Measurements from ENCODE around the gene PAGE3. TPM values are rescaled to one million over a fixed set of nuclear protein-coding genes. Genes with fewer than 3 reads are reported as not detected.

PAGE3 gene
- total RNA-seq (not detected), polyA plus RNA-seq (not detected)
- long read RNA-seq, donor 1: 0 reads
- long read RNA-seq, donor 2: 0 reads
- long read RNA-seq, donor 3: 0 reads
- long read RNA-seq, donor 4: 0 reads
- long read RNA-seq, donor 5: 0 reads
- long read RNA-seq, donor 6: 0 reads
- long read RNA-seq, donor 7: 0 reads
- long read RNA-seq, donor 8: 0 reads
- long read RNA-seq, donor 9: 0 reads
- long read RNA-seq, donor 10: 0 reads

GRCh38 chrX:55264816-55265215, at the start of gene PAGE3:
TSS of gene PAGE3 (minus strand) at chrX:55264916. CDS start at chrX:55263903, 1,013 bp downstream.
- Histone ChIP-seq H3K27me3 (ENCODE audit: control insufficient read depth in 2 of 2, insufficient read depth in 1 of 2, low read length in 1 of 2) (no peaks in the 10 kb centered on the region), H3K9me3 (ENCODE audit: control insufficient read depth in 2 of 2, insufficient read depth in 1 of 2, low read length in 1 of 2) (no peaks in the 10 kb centered on the region), H3K4me3 (ENCODE audit: low read length in 2 of 2) (no peak within 1 kb of the TSS), H3K27ac (ENCODE audit: low read depth in 1 of 2, low read length in 1 of 2) (no peak within 1 kb of the TSS), H3K4me1 (ENCODE audit: control insufficient read depth in 2 of 2, insufficient read depth in 2 of 2, low read length in 2 of 2) (no peaks in the 10 kb centered on the region), H3K36me3 (ENCODE audit: control insufficient read depth in 2 of 2, insufficient read depth in 2 of 2, low read length in 1 of 2) (no peaks in the 10 kb centered on the region)
- no peak for DNase-seq (ENCODE audit: low read depth in 6 of 9, low spot score in 9 of 9)
- 93% methylated on average over 5 of the region's 5 CpGs for WGBS

GRCh38 chrX:55312655-55313054, 47.9 kb upstream of the PAGE3 start:
- Histone ChIP-seq H3K27ac (ENCODE audit: low read depth in 1 of 2, low read length in 1 of 2) (no peak overlapping the region), H3K4me3 (ENCODE audit: low read length in 2 of 2) (no peak overlapping the region), H3K9me3 (ENCODE audit: control insufficient read depth in 2 of 2, insufficient read depth in 1 of 2, low read length in 1 of 2) (no peaks in the 10 kb centered on the region), H3K36me3 (ENCODE audit: control insufficient read depth in 2 of 2, insufficient read depth in 2 of 2, low read length in 1 of 2) (no peaks in the 10 kb centered on the region), H3K27me3 (ENCODE audit: control insufficient read depth in 2 of 2, insufficient read depth in 1 of 2, low read length in 1 of 2) (no peaks in the 10 kb centered on the region), H3K4me1 (ENCODE audit: control insufficient read depth in 2 of 2, insufficient read depth in 2 of 2, low read length in 2 of 2) (no peaks in the 10 kb centered on the region)
- DNase-seq (ENCODE audit: low read depth in 6 of 9, low spot score in 9 of 9): no peak

- Histone ChIP-seq H3K4me3 (ENCODE audit: low read length in 2 of 2) (no peak overlapping the region), H3K27ac (ENCODE audit: low read depth in 1 of 2, low read length in 1 of 2) (no peak overlapping the region), H3K36me3 (ENCODE audit: control insufficient read depth in 2 of 2, insufficient read depth in 2 of 2, low read length in 1 of 2) (no peaks in the 10 kb centered on the region), H3K9me3 (ENCODE audit: control insufficient read depth in 2 of 2, insufficient read depth in 1 of 2, low read length in 1 of 2) (no peaks in the 10 kb centered on the region), H3K27me3 (ENCODE audit: control insufficient read depth in 2 of 2, insufficient read depth in 1 of 2, low read length in 1 of 2) (no peaks in the 10 kb centered on the region), H3K4me1 (ENCODE audit: control insufficient read depth in 2 of 2, insufficient read depth in 2 of 2, low read length in 2 of 2) (no peaks in the 10 kb centered on the region)
- DNase-seq (ENCODE audit: low read depth in 6 of 9, low spot score in 9 of 9): no peak
- 95% methylated on average over 3 of the region's 3 CpGs for WGBS
Observed at GRCh38 chrX:55290963-55291362, 26.2 kb upstream of the PAGE3 start.

GRCh38 chrX:55279832-55280231, 15.1 kb upstream of the PAGE3 start:
- Histone ChIP-seq H3K27ac (ENCODE audit: low read depth in 1 of 2, low read length in 1 of 2) (no peak overlapping the region), H3K4me1 (ENCODE audit: control insufficient read depth in 2 of 2, insufficient read depth in 2 of 2, low read length in 2 of 2) (no peaks in the 10 kb centered on the region), H3K4me3 (ENCODE audit: low read length in 2 of 2) (no peak overlapping the region), H3K27me3 (ENCODE audit: control insufficient read depth in 2 of 2, insufficient read depth in 1 of 2, low read length in 1 of 2) (no peaks in the 10 kb centered on the region), H3K36me3 (ENCODE audit: control insufficient read depth in 2 of 2, insufficient read depth in 2 of 2, low read length in 1 of 2) (no peaks in the 10 kb centered on the region), H3K9me3 (ENCODE audit: control insufficient read depth in 2 of 2, insufficient read depth in 1 of 2, low read length in 1 of 2) (no peaks in the 10 kb centered on the region)
- DNase-seq (ENCODE audit: low read depth in 6 of 9, low spot score in 9 of 9): no peak
- WGBS: 95% methylated on average over 10 of the region's 10 CpGs

- Histone ChIP-seq H3K9me3 (ENCODE audit: control insufficient read depth in 2 of 2, insufficient read depth in 1 of 2, low read length in 1 of 2) (no peaks in the 10 kb centered on the region), H3K4me3 (ENCODE audit: low read length in 2 of 2) (no peak overlapping the region), H3K4me1 (ENCODE audit: control insufficient read depth in 2 of 2, insufficient read depth in 2 of 2, low read length in 2 of 2) (no peaks in the 10 kb centered on the region), H3K27me3 (ENCODE audit: control insufficient read depth in 2 of 2, insufficient read depth in 1 of 2, low read length in 1 of 2) (no peaks in the 10 kb centered on the region), H3K36me3 (ENCODE audit: control insufficient read depth in 2 of 2, insufficient read depth in 2 of 2, low read length in 1 of 2) (no peaks in the 10 kb centered on the region), H3K27ac (ENCODE audit: low read depth in 1 of 2, low read length in 1 of 2) (no peak overlapping the region)
- WGBS: 90% methylated on average over 2 of the region's 2 CpGs
- no peak for DNase-seq (ENCODE audit: low read depth in 6 of 9, low spot score in 9 of 9)
Observed at GRCh38 chrX:55260806-55261205, 3.9 kb downstream of the PAGE3 start.

GRCh38 chrX:55253528-55253927, 11.2 kb downstream of the PAGE3 start:
- Histone ChIP-seq H3K4me1 (ENCODE audit: control insufficient read depth in 2 of 2, insufficient read depth in 2 of 2, low read length in 2 of 2) (no peaks in the 10 kb centered on the region), H3K27ac (ENCODE audit: low read depth in 1 of 2, low read length in 1 of 2) (no peak overlapping the region), H3K27me3 (ENCODE audit: control insufficient read depth in 2 of 2, insufficient read depth in 1 of 2, low read length in 1 of 2) (no peaks in the 10 kb centered on the region), H3K9me3 (ENCODE audit: control insufficient read depth in 2 of 2, insufficient read depth in 1 of 2, low read length in 1 of 2) (no peaks in the 10 kb centered on the region), H3K4me3 (ENCODE audit: low read length in 2 of 2) (no peak overlapping the region), H3K36me3 (ENCODE audit: control insufficient read depth in 2 of 2, insufficient read depth in 2 of 2, low read length in 1 of 2) (no peaks in the 10 kb centered on the region)
- DNase-seq (ENCODE audit: low read depth in 6 of 9, low spot score in 9 of 9): no peak

- Histone ChIP-seq H3K4me1 (ENCODE audit: control insufficient read depth in 2 of 2, insufficient read depth in 2 of 2, low read length in 2 of 2) (no peaks in the 10 kb centered on the region), H3K9me3 (ENCODE audit: control insufficient read depth in 2 of 2, insufficient read depth in 1 of 2, low read length in 1 of 2) (peaks cover 0 to 8% of the 10 kb centered on the region in 2 donors), H3K36me3 (ENCODE audit: control insufficient read depth in 2 of 2, insufficient read depth in 2 of 2, low read length in 1 of 2) (no peaks in the 10 kb centered on the region), H3K27me3 (ENCODE audit: control insufficient read depth in 2 of 2, insufficient read depth in 1 of 2, low read length in 1 of 2) (no peaks in the 10 kb centered on the region), H3K27ac (ENCODE audit: low read depth in 1 of 2, low read length in 1 of 2) (no peak overlapping the region), H3K4me3 (ENCODE audit: low read length in 2 of 2) (no peak overlapping the region)
- WGBS: 76% methylated on average over 6 of the region's 6 CpGs
- DNase-seq (ENCODE audit: low read depth in 6 of 9, low spot score in 9 of 9): no peak
Observed at GRCh38 chrX:55240788-55241340, 23.9 kb downstream of the PAGE3 start.

- no peak within 1 kb of the TSS for H3K4me3 ChIP-seq (ENCODE audit: low read length in 2 of 2)
- no peaks in the 10 kb centered on the region for H3K36me3 ChIP-seq (ENCODE audit: control insufficient read depth in 2 of 2, insufficient read depth in 2 of 2, low read length in 1 of 2)
- H3K27me3 ChIP-seq (ENCODE audit: control insufficient read depth in 2 of 2, insufficient read depth in 1 of 2, low read length in 1 of 2): no peaks in the 10 kb centered on the region
- no peak within 1 kb of the TSS for H3K27ac ChIP-seq (ENCODE audit: low read depth in 1 of 2, low read length in 1 of 2)
- H3K4me1 ChIP-seq (ENCODE audit: control insufficient read depth in 2 of 2, insufficient read depth in 2 of 2, low read length in 2 of 2): no peaks in the 10 kb centered on the region
- no peaks in the 10 kb centered on the region for H3K9me3 ChIP-seq (ENCODE audit: control insufficient read depth in 2 of 2, insufficient read depth in 1 of 2, low read length in 1 of 2)
- DNase-seq (ENCODE audit: low read depth in 6 of 9, low spot score in 9 of 9): no peak
- WGBS: 86% methylated on average over 30 of the region's 30 CpGs
Observed at GRCh38 chrX:55220119-55220794, 44.5 kb downstream of the PAGE3 start, which contains the start of gene PAGE5. TSS of gene PAGE5 (plus strand) at chrX:55220346. CDS start at chrX:55221383, 1,037 bp downstream.

GRCh38 chrX:55213381-55213780, 51.3 kb downstream of the PAGE3 start:
- Histone ChIP-seq H3K4me1 (ENCODE audit: control insufficient read depth in 2 of 2, insufficient read depth in 2 of 2, low read length in 2 of 2) (no peaks in the 10 kb centered on the region), H3K27me3 (ENCODE audit: control insufficient read depth in 2 of 2, insufficient read depth in 1 of 2, low read length in 1 of 2) (no peaks in the 10 kb centered on the region), H3K36me3 (ENCODE audit: control insufficient read depth in 2 of 2, insufficient read depth in 2 of 2, low read length in 1 of 2) (no peaks in the 10 kb centered on the region), H3K9me3 (ENCODE audit: control insufficient read depth in 2 of 2, insufficient read depth in 1 of 2, low read length in 1 of 2) (no peaks in the 10 kb centered on the region), H3K4me3 (ENCODE audit: low read length in 2 of 2) (no peak overlapping the region), H3K27ac (ENCODE audit: low read depth in 1 of 2, low read length in 1 of 2) (no peak overlapping the region)
- DNase-seq (ENCODE audit: low read depth in 6 of 9, low spot score in 9 of 9): no peak
- 95% methylated on average over 3 of the region's 3 CpGs for WGBS
